Liver (tissue), 9 donors: Measurements from ENCODE around the gene DDX46. TPM values are rescaled to one million over a fixed set of nuclear protein-coding genes. Genes with fewer than 3 reads are reported as not detected.

Experiments used
- DNase-seq: peaks from one replicate; pipeline ENCODE4 v3.0.0-alpha.2; 2017; ENCODE audit warnings: low spot score
- H3K27ac ChIP-seq, 2 donors: one replicate each; pipeline ENCODE4 v1.7.0; 2013; ENCODE audit warnings: inconsistent platforms in 2 of 2, low read length in 2 of 2, control low read depth in 1 of 2, low read depth in 1 of 2, mild to moderate bottlenecking in 1 of 2
- H3K27me3 ChIP-seq, 4 donors: one replicate each; pipeline versions ENCODE4 v1.6.1 to v1.7.0; 2013; ENCODE audit warnings: low read length in 3 of 4, inconsistent platforms in 1 of 4, mild to moderate bottlenecking in 1 of 4, moderate library complexity in 1 of 4; ENCODE audit not compliant: control insufficient read depth in 4 of 4, insufficient read depth in 4 of 4
- H3K36me3 ChIP-seq, 4 donors: one replicate each; pipeline versions ENCODE4 v1.6.1 to v1.7.0; 2013; ENCODE audit warnings: low read length in 3 of 4, mild to moderate bottlenecking in 3 of 4, low read depth in 1 of 4, moderate library complexity in 1 of 4; ENCODE audit not compliant: control insufficient read depth in 4 of 4, insufficient read depth in 3 of 4
- H3K4me1 ChIP-seq, 4 donors: one replicate each; pipeline versions ENCODE4 v1.6.1 to v1.7.0; 2013; ENCODE audit warnings: low read length in 3 of 4, mild to moderate bottlenecking in 3 of 4, moderate library complexity in 1 of 4; ENCODE audit not compliant: control insufficient read depth in 4 of 4, insufficient read depth in 4 of 4
- H3K4me3 ChIP-seq, 3 donors: one replicate each; pipeline versions ENCODE4 v1.6.1 to v1.7.0; 2013; ENCODE audit warnings: low read length in 3 of 3, control low read depth in 1 of 3, low read depth in 1 of 3, mild to moderate bottlenecking in 1 of 3
- H3K9ac ChIP-seq, 2 donors: one replicate each; pipeline ENCODE4 v1.7.0; 2013; ENCODE audit warnings: low read length in 2 of 2, mild to moderate bottlenecking in 2 of 2, moderate library complexity in 2 of 2, control low read depth in 1 of 2, low read depth in 1 of 2
- H3K9me3 ChIP-seq, 4 donors: one replicate each; pipeline versions ENCODE4 v1.6.1 to v1.7.0; 2013; ENCODE audit warnings: low read length in 3 of 4; ENCODE audit not compliant: control insufficient read depth in 4 of 4
- EGR1 ChIP-seq, 2 donors: IDR thresholded peaks; 2 replicates each; pipeline ENCODE4 v1.6.1; 2016 to 2018; ENCODE audit warnings: antibody characterized with exemption in 2 of 2, low read depth in 2 of 2
- FOXA1 ChIP-seq: IDR thresholded peaks from 2 replicates; pipeline ENCODE4 v1.6.1; 2016; ENCODE audit warnings: antibody characterized with exemption
- GABPA ChIP-seq, 2 donors: IDR thresholded peaks in 1 of 2; conservative IDR thresholded peaks in 1 of 2; 2 replicates each; pipeline ENCODE4 v1.6.1; 2016; ENCODE audit warnings: antibody characterized with exemption in 2 of 2, mild to moderate bottlenecking in 1 of 2, moderate library complexity in 1 of 2
- HNF4A ChIP-seq, 2 donors: conservative IDR thresholded peaks; 2 replicates each; pipeline ENCODE4 v1.6.1; 2016; ENCODE audit warnings: antibody characterized with exemption in 2 of 2, mild to moderate bottlenecking in 2 of 2
- HNF4G ChIP-seq: IDR thresholded peaks from 2 replicates; pipeline ENCODE4 v1.6.1; 2016; ENCODE audit warnings: antibody characterized with exemption
- JUND ChIP-seq, 2 donors: IDR thresholded peaks; 2 replicates each; pipeline ENCODE4 v1.6.1; 2016; ENCODE audit warnings: antibody characterized with exemption in 2 of 2
- NR2F2 ChIP-seq: IDR thresholded peaks from 2 replicates; pipeline ENCODE4 v1.6.1; 2016; ENCODE audit warnings: antibody characterized with exemption
- RAD21 ChIP-seq, 2 donors: IDR thresholded peaks; 2 replicates each; pipeline ENCODE4 v1.6.1; 2016; ENCODE audit warnings: antibody characterized with exemption in 2 of 2, mild to moderate bottlenecking in 2 of 2
- RXRA ChIP-seq, 2 donors: IDR thresholded peaks; 2 replicates each; pipeline ENCODE4 v1.6.1; 2017 to 2018; ENCODE audit warnings: antibody characterized with exemption in 2 of 2, mild to moderate bottlenecking in 1 of 2
- SP1 ChIP-seq: IDR thresholded peaks from 2 replicates; pipeline ENCODE4 v1.6.1; 2018; ENCODE audit warnings: antibody characterized with exemption, mild to moderate bottlenecking
- TAF1 ChIP-seq: conservative IDR thresholded peaks from 2 replicates; pipeline ENCODE4 v1.6.1; 2016; ENCODE audit warnings: antibody characterized with exemption, mild to moderate bottlenecking
- YY1 ChIP-seq: IDR thresholded peaks from 2 replicates; pipeline ENCODE4 v1.6.1; 2016; ENCODE audit warnings: antibody characterized with exemption, mild to moderate bottlenecking
- WGBS: extraction: QIAGEN DNeasy Blood & Tissue Kit; methylation state at CpG from one replicate; pipeline ENCODE4 v1.1.7; 2013; 5-methylcytosine and 5-hydroxymethylcytosine counted together
- polyA plus RNA-seq, 2 donors: library from polyadenylated mRNA; stranded (reverse) in 1 of 2; unstranded in 1 of 2; fragments of 200-250 nt in 1 of 2; fragments of >200 nt in 1 of 2; fragmentation: Nextera tagmentation in 1 of 2; extraction: Ambion mirVana in 1 of 2; gene quantifications; one replicate each; pipeline versions ENCODE4 v1.2.1 to v1.2.3, GENCODE V29; 2013 to 2015
- total RNA-seq, 2 donors: library from RNA; depleted of rRNA; stranded (reverse); fragments of >200 nt; gene quantifications; one replicate each; pipeline ENCODE4 v1.2.3, GENCODE V29; 2014
- TF ChIP-seq, protein P1 (sequence below): fragments of 150-350 bp; IDR thresholded peaks from 2 replicates; pipeline ENCODE4 v1.5.1; 2017; ENCODE audit warnings: improper control_type of control experiment, low read depth, low read length; ENCODE audit not compliant: missing input control
- TF ChIP-seq, protein P2 (sequence below): IDR thresholded peaks from 2 replicates; pipeline ENCODE4 v1.6.1; 2016; ENCODE audit warnings: antibody characterized with exemption
- TF ChIP-seq, protein P3 (sequence below): IDR thresholded peaks from 2 replicates; pipeline ENCODE4 v1.6.1; 2016; ENCODE audit warnings: antibody characterized with exemption, mild to moderate bottlenecking
- TF ChIP-seq, protein P4 (sequence below): IDR thresholded peaks from 2 replicates; pipeline ENCODE4 v1.6.1; 2016; ENCODE audit warnings: antibody characterized with exemption
- TF ChIP-seq, protein P5 (sequence below): IDR thresholded peaks from 2 replicates; pipeline ENCODE4 v1.6.1; 2016; ENCODE audit warnings: antibody characterized with exemption
- donor health status: healthy.
- donor health status: healthy.
- donor health status: healthy.
- donor health status: healthy.
- donor health status: healthy.

The DDX46 gene
- total and polyA plus RNA-seq, 4 donors, result 11.2 to 24.3 (median 16.0) TPM

DNA sequence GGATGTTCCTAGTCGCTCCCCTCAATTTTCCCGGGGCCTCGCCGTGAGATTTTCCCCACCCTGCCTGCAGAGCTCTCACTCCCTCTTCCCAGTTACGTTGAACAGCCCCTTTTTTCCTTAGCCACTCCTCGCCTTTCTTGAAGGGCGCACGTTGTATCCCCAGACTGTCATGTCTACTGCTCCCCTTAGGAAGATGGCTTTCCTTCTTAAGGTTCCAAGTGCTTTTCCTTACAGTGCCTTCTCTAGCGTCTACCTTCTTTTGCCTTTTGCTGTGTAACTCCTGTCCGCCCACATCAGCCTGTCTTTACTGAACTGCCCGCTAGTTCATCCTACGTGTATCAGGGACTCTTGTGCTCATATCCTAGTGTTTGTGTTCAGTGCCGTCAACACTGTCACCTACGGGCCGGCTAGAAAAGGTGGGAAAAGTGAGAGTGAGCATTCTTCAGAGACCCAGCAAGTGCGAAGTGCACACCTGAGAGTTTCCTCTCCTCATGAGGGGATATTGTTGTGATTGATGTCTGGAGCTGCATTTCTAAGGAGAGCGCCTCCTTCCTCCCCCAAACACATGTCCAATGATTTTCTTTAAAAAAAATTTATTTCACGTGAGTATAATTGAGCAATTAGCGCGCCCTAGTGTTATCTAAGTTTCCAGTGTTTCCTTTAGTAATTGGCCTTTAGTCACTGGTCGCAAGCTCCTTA is 19.5 kb upstream of the DDX46 start:
- H3K9me3 ChIP-seq, result no peaks in the 10 kb centered on the region
- TF ChIP-seq, protein P1, sequence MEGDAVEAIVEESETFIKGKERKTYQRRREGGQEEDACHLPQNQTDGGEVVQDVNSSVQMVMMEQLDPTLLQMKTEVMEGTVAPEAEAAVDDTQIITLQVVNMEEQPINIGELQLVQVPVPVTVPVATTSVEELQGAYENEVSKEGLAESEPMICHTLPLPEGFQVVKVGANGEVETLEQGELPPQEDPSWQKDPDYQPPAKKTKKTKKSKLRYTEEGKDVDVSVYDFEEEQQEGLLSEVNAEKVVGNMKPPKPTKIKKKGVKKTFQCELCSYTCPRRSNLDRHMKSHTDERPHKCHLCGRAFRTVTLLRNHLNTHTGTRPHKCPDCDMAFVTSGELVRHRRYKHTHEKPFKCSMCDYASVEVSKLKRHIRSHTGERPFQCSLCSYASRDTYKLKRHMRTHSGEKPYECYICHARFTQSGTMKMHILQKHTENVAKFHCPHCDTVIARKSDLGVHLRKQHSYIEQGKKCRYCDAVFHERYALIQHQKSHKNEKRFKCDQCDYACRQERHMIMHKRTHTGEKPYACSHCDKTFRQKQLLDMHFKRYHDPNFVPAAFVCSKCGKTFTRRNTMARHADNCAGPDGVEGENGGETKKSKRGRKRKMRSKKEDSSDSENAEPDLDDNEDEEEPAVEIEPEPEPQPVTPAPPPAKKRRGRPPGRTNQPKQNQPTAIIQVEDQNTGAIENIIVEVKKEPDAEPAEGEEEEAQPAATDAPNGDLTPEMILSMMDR, result peak; percentile 24
- peak; percentile 19 to 60 for TF ChIP-seq RAD21 (IDR thresholded peaks at IDR 0.05)
- TF ChIP-seq SP1, result peak; percentile 13
- TF ChIP-seq RXRA (IDR thresholded peaks at IDR 0.05), result no peak
- H3K36me3 ChIP-seq, result peaks cover 0 to 2% (median 0%) of the 10 kb centered on the region in 4 donors
- H3K27ac ChIP-seq, result peak overlapping the region; percentile 83 to 91
- 8% methylated on average over 21 of the region's 21 CpGs for WGBS
- H3K27me3 ChIP-seq, result no peaks in the 10 kb centered on the region
- H3K9ac ChIP-seq, result peak overlapping the region; percentile 50 to 86
- peaks cover 0 to 19% (median 6%) of the 10 kb centered on the region in 4 donors for H3K4me1 ChIP-seq
- peak overlapping the region; percentile 72 to 95 (median 95) for H3K4me3 ChIP-seq
- peak; percentile 40 for DNase-seq

DNA sequence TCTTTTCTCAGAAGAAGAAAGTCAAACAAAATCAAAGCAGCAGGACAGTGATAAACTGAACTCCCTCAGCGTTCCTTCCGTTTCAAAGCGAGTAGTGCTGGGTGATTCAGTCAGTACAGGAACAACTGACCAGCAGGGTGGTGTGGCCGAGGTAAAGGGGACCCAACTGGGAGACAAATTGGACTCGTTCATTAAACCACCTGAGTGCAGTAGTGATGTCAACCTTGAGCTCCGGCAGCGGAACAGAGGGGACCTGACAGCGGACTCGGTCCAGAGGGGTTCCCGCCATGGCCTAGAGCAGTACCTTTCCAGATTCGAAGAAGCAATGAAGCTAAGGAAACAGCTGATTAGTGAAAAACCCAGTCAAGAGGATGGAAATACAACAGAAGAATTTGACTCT is 17.5 kb upstream of the DDX46 start:
- Histone ChIP-seq H3K27ac (no peak overlapping the region), H3K9me3 (no peaks in the 10 kb centered on the region), H3K4me3 (no peak overlapping the region), H3K36me3 (peaks cover 0 to 2% (median 0%) of the 10 kb centered on the region in 4 donors), H3K4me1 (peaks cover 0 to 19% (median 6%) of the 10 kb centered on the region in 4 donors), H3K9ac (no peak overlapping the region), H3K27me3 (no peaks in the 10 kb centered on the region)
- TF ChIP-seq JUND (IDR thresholded peaks at IDR 0.05) (no peak), NR2F2 (no peak), SP1 (no peak), HNF4G (no peak), EGR1 (IDR thresholded peaks at IDR 0.05; ENCODE audit: low read depth in 2 of 2) (no peak), RAD21 (IDR thresholded peaks at IDR 0.05) (no peak), HNF4A (conservative IDR thresholded peaks at IDR 0.05) (no peak), TAF1 (no peak), RXRA (IDR thresholded peaks at IDR 0.05) (no peak), YY1 (no peak), GABPA (IDR thresholded peaks at IDR 0.05 in 1 of 2, conservative IDR thresholded peaks at IDR 0.05 in 1 of 2) (no peak), FOXA1 (no peak)
- TF ChIP-seq, protein P1, result no peak
- TF ChIP-seq, protein P2, sequence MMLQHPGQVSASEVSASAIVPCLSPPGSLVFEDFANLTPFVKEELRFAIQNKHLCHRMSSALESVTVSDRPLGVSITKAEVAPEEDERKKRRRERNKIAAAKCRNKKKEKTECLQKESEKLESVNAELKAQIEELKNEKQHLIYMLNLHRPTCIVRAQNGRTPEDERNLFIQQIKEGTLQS, result no peak
- TF ChIP-seq, protein P3, sequence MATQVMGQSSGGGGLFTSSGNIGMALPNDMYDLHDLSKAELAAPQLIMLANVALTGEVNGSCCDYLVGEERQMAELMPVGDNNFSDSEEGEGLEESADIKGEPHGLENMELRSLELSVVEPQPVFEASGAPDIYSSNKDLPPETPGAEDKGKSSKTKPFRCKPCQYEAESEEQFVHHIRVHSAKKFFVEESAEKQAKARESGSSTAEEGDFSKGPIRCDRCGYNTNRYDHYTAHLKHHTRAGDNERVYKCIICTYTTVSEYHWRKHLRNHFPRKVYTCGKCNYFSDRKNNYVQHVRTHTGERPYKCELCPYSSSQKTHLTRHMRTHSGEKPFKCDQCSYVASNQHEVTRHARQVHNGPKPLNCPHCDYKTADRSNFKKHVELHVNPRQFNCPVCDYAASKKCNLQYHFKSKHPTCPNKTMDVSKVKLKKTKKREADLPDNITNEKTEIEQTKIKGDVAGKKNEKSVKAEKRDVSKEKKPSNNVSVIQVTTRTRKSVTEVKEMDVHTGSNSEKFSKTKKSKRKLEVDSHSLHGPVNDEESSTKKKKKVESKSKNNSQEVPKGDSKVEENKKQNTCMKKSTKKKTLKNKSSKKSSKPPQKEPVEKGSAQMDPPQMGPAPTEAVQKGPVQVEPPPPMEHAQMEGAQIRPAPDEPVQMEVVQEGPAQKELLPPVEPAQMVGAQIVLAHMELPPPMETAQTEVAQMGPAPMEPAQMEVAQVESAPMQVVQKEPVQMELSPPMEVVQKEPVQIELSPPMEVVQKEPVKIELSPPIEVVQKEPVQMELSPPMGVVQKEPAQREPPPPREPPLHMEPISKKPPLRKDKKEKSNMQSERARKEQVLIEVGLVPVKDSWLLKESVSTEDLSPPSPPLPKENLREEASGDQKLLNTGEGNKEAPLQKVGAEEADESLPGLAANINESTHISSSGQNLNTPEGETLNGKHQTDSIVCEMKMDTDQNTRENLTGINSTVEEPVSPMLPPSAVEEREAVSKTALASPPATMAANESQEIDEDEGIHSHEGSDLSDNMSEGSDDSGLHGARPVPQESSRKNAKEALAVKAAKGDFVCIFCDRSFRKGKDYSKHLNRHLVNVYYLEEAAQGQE, result no peak
- TF ChIP-seq, protein P4, sequence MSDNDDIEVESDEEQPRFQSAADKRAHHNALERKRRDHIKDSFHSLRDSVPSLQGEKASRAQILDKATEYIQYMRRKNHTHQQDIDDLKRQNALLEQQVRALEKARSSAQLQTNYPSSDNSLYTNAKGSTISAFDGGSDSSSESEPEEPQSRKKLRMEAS, result no peak
- TF ChIP-seq, protein P5, sequence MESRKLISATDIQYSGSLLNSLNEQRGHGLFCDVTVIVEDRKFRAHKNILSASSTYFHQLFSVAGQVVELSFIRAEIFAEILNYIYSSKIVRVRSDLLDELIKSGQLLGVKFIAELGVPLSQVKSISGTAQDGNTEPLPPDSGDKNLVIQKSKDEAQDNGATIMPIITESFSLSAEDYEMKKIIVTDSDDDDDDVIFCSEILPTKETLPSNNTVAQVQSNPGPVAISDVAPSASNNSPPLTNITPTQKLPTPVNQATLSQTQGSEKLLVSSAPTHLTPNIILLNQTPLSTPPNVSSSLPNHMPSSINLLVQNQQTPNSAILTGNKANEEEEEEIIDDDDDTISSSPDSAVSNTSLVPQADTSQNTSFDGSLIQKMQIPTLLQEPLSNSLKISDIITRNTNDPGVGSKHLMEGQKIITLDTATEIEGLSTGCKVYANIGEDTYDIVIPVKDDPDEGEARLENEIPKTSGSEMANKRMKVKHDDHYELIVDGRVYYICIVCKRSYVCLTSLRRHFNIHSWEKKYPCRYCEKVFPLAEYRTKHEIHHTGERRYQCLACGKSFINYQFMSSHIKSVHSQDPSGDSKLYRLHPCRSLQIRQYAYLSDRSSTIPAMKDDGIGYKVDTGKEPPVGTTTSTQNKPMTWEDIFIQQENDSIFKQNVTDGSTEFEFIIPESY, result no peak
- WGBS, result 94% methylated on average over 11 of the region's 11 CpGs
- no peak for DNase-seq
